HG03064 (cell line): ENCODE measurements around the gene OR4C13.
"Not testable (repeated sequence)": the region's sequence is repeated elsewhere in the genome, so short reads cannot be mapped to it uniquely, and the experiment has no call there.

Source experiments
- ATAC-seq: cut with Tn5 transposase; IDR thresholded peaks from one replicate; pipeline ENCODE4 v1.9.1; 2021; ENCODE audit warnings: low read depth; ENCODE audit not compliant: unreplicated experiment

The OR4C13 gene

DNA sequence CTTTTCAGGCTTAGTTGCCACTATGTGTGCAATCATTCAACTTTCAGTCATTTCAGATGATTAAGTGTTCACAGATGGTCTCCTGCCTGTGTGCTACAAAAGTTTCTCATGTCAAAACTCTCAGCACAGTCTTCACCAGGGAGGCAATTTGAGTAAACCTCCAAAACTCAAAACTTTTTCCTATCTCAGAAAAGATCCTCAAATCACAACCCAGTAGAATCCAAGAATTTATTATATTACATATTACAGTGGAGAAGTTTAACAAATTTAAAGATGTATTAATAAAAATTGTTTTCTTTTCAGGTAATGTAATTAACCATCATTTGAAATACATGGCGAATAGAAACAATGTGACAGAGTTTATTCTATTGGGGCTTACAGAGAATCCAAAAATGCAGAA lies at the start of gene OR4C13:
OR4C13 (plus strand) TSS at position 301 of the 400 bp plus-strand sequence; CDS start at position 333, 32 bp downstream.
- ATAC-seq: no peak

DNA sequence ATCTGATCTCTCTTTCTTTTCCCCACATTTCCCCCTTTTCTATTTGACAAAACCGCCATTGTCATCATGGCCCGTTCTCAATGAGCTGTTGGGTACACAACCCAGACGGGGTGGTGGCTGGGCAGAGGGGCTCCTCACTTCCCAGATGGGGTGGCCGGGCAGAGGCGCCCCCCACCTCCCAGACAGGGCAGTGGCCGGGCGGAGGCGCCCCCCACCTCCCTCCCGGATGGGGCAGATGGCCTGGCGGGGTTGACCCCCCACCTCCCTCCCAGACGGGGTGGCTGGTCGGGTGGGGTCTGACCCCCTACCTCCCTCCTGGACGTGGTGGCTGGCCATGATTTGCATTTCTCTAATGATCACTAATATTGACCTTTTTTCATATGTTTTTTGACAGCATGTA lies 40.7 kb upstream of the OR4C13 start:
- ATAC-seq: not testable (repeated sequence)

DNA sequence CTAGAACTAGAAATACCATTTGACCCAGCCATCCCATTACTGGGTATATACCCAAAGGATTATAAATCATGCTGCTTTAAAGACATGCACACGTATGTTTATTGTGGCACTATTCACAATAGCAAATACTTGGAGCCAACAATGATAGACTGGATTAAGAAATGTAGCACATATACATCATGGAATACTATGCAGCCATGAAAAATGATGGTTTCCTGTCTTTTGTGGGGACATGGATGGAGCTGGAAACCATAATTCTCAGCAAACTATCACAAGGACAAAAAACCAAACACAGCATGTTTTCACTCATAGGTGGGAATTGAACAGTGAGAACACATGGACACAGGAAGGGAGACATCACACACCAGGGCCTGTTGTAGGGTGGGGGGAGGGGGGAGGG lies 3.5 kb upstream of the OR4C13 start:
- ATAC-seq: not testable (repeated sequence)

DNA sequence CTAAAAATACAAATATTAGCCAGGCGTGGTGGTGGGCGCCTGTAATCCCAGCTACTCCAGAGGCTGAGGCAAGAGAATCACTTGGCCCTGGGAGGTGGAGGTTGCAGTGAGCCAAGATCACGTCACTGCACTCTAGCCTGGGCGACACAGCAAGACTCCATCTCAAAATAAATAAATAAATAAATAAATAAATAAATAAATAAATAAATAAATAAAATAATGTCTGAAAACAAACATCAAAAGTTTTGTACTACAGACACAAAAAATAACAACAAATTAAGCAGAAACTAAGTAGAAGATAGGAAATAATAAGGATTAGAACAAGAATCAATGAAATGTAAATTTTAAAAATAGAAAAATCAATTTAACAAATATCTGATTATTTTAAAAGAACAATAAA lies 21.2 kb downstream of the OR4C13 start:
- not testable (repeated sequence) for ATAC-seq

DNA sequence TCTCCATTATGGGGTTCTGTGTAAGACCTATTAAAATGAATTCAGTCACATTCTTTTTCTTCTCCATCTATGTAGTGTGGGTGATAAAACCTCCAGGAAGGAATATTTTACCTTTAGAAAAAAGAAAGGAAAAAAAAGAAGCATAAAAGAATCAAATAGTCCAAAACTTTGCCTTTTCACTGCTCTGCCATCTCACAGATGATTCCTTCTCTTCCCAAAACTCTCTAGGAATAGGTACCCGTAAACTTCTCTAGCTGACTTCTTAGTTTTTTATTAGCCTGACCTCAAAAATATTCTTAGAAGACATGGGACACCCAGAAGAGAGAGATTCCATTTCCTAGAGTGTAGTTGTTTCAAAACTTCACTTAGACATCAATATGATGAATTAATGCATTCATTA lies 30.2 kb downstream of the OR4C13 start, which contains the start of gene OR4C12:
OR4C12 (minus strand) TSS at position 101 of the 400 bp plus-strand sequence; CDS start at position 67, 34 bp downstream.
- ATAC-seq: not testable (repeated sequence)

DNA sequence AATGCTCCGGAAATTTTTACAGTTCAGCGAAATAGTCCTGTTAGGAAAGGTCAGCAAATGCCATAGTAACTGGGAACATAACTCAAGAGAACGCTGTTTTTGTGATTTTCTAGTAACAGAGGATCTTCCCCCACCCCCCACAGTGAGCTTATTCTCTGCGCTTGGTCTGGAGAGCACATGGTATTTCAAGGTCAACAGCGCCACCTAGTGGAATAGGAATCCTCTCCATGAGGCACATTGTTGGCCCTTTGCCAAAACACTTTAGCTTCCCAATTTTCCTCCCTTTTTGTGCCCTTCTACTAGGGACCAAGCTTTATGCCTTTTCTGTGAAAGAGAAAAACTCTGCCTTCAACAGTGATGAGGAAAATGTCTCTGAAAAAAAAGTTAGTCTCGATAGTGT lies 43.4 kb downstream of the OR4C13 start:
- ATAC-seq: no peak
